HG03280 (cell line): ENCODE results near the gene INSM1.

Experiments used
- ATAC-seq: cut with Tn5 transposase; IDR thresholded peaks from one replicate; pipeline ENCODE4 v1.9.1; 2021; ENCODE audit warnings: mild to moderate bottlenecking, moderate library complexity; ENCODE audit not compliant: unreplicated experiment

INSM1 gene

GRCh38 chr20:20393207-20394120 is 25.6 kb downstream of the INSM1 start:
- no peak for ATAC-seq

GRCh38 chr20:20395087-20395486 is 27.2 kb downstream of the INSM1 start:
- ATAC-seq, result no peak

- ATAC-seq, result no peak
These were observed 28.1 kb downstream of the INSM1 start for GRCh38 chr20:20395903-20396568.

- no peak for ATAC-seq
These were observed 28.9 kb downstream of the INSM1 start for GRCh38 chr20:20396794-20397193.

- ATAC-seq, result no peak
These were observed 30.2 kb downstream of the INSM1 start for GRCh38 chr20:20398123-20398522.

- no peak for ATAC-seq
These were observed 31.9 kb downstream of the INSM1 start for GRCh38 chr20:20399531-20400500.

- no peak for ATAC-seq
These were observed 34.1 kb downstream of the INSM1 start for GRCh38 chr20:20401991-20402390.

GRCh38 chr20:20404633-20405032 is 36.7 kb downstream of the INSM1 start:
- ATAC-seq, result no peak

GRCh38 chr20:20405623-20406022 is 37.7 kb downstream of the INSM1 start:
- ATAC-seq, result no peak

- no peak for ATAC-seq
These were observed 38.4 kb downstream of the INSM1 start for GRCh38 chr20:20406306-20406705.

GRCh38 chr20:20407891-20408805 is 40.2 kb downstream of the INSM1 start:
- ATAC-seq, result no peak

GRCh38 chr20:20409331-20409730 is 41.4 kb downstream of the INSM1 start:
- no peak for ATAC-seq

- no peak for ATAC-seq
These were observed 42.8 kb downstream of the INSM1 start for GRCh38 chr20:20410678-20411077.

- ATAC-seq, result no peak
These were observed 43.5 kb downstream of the INSM1 start for GRCh38 chr20:20411402-20411801.

GRCh38 chr20:20411836-20412235 is 43.9 kb downstream of the INSM1 start:
- ATAC-seq, result no peak

- ATAC-seq, result no peak
These were observed 44.8 kb downstream of the INSM1 start for GRCh38 chr20:20412750-20413149.

GRCh38 chr20:20413810-20414281 is 45.9 kb downstream of the INSM1 start:
- ATAC-seq, result no peak

GRCh38 chr20:20414640-20415220 is 46.8 kb downstream of the INSM1 start:
- ATAC-seq, result no peak

GRCh38 chr20:20415321-20415720 is 47.4 kb downstream of the INSM1 start:
- no peak for ATAC-seq
